Activated T-cell treated with anti-CD3 and anti-CD28 coated beads for 48 hours (primary cell): ENCODE data around the gene CCDC187.
"Not testable (repeated sequence)": the region's sequence is repeated elsewhere in the genome, so short reads cannot be mapped to it uniquely, and the experiment has no call there.

Experiments
- DNase-seq: peaks from one replicate; pipeline ENCODE4 v3.0.0-alpha.2; 2020; ENCODE audit warnings: low read depth

The CCDC187 gene

GRCh38 chr9:136326761-136327303 is 22.9 kb upstream of the CCDC187 start:
- DNase-seq, result no peak

GRCh38 chr9:136326061-136326760 is 22.3 kb upstream of the CCDC187 start:
- no peak for DNase-seq

GRCh38 chr9:136325358-136325757 is 21.5 kb upstream of the CCDC187 start:
- no peak for DNase-seq

- no peak for DNase-seq
Observed at GRCh38 chr9:136324501-136325300, 20.8 kb upstream of the CCDC187 start.

- DNase-seq, result no peak
Observed at GRCh38 chr9:136323371-136323789, 19.5 kb upstream of the CCDC187 start.

- DNase-seq, result no peak
Observed at GRCh38 chr9:136322756-136323330, 18.9 kb upstream of the CCDC187 start.

GRCh38 chr9:136321561-136321960 is 17.7 kb upstream of the CCDC187 start:
- DNase-seq, result no peak

- not testable (repeated sequence) for DNase-seq
Observed at GRCh38 chr9:136320972-136321371, 17.1 kb upstream of the CCDC187 start.

- DNase-seq, result not testable (repeated sequence)
Observed at GRCh38 chr9:136319955-136320354, 16.1 kb upstream of the CCDC187 start.

GRCh38 chr9:136319244-136319643 is 15.3 kb upstream of the CCDC187 start:
- not testable (repeated sequence) for DNase-seq

- no peak for DNase-seq
Observed at GRCh38 chr9:136318776-136319241, 14.9 kb upstream of the CCDC187 start.

GRCh38 chr9:136318111-136318775 is 14.3 kb upstream of the CCDC187 start:
- no peak for DNase-seq

GRCh38 chr9:136317695-136318094 is 13.8 kb upstream of the CCDC187 start:
- DNase-seq, result no peak

- DNase-seq, result no peak
Observed at GRCh38 chr9:136316896-136317676, 13.2 kb upstream of the CCDC187 start.

GRCh38 chr9:136316271-136316751 is 12.4 kb upstream of the CCDC187 start:
- no peak for DNase-seq

- DNase-seq, result no peak
Observed at GRCh38 chr9:136314944-136315343, 11.1 kb upstream of the CCDC187 start.

GRCh38 chr9:136314056-136314416 is 10.1 kb upstream of the CCDC187 start:
- DNase-seq, result no peak

GRCh38 chr9:136313111-136314055 is 9.5 kb upstream of the CCDC187 start:
- DNase-seq, result no peak

GRCh38 chr9:136312436-136312835 is 8.5 kb upstream of the CCDC187 start:
- no peak for DNase-seq

- DNase-seq, result no peak
Observed at GRCh38 chr9:136312009-136312375, 8.1 kb upstream of the CCDC187 start.
